Endothelial cell of umbilical vein (primary cell): ENCODE measurements around the gene PBX3. TPM values are rescaled to one million over a fixed set of nuclear protein-coding genes. Genes with fewer than 3 reads are reported as not detected.

Experiments
- BruUV-seq: library from RNA; stranded (reverse); fragments of 400-500 nt; replicated peaks from 2 replicates; lab custom pipeline; 2021; lab: Mats Ljungman, UMichigan
- CTCF ChIA-PET: fragments of 300-600, 350-600 bp; sonication (Branson Sonifier 250); formaldehyde crosslinking; loops from one replicate; lab custom pipeline; 2021; ENCODE audit warnings: antibody characterized with exemption, inconsistent platforms; lab: Charles Lee
- POLR2A ChIA-PET: fragments of 300-600, 350-600 bp; sonication (Branson Sonifier 250); formaldehyde crosslinking; loops from one replicate; lab custom pipeline; 2021; ENCODE audit warnings: antibody characterized with exemption, inconsistent platforms; lab: Charles Lee
- DNase-seq: peaks from one replicate; pipeline ENCODE4 v3.0.0-alpha.2; 2011; ENCODE audit warnings: low read depth, low spot score
- FAIRE-seq: peaks from 2 replicates; lab custom pipeline; 2011; peaks lifted over from hg19 to GRCh38; lab: Jason Lieb, UNC
- H2AFZ ChIP-seq: 2 replicates; pipeline ENCODE4 v1.6.0; 2012; ENCODE audit warnings: low read depth, low read length, control low read depth, inconsistent platforms
- H3K27ac ChIP-seq: 2 replicates; pipeline ENCODE4 v1.5.1; 2011; ENCODE audit warnings: low read depth, mild to moderate bottlenecking, control low read depth, low read length, moderate library complexity; ENCODE audit not compliant: insufficient read depth
- H3K27me3 ChIP-seq, 2 experiments: 2 replicates each; pipeline versions ENCODE4 v1.6.0 to v1.6.1; 2011; ENCODE audit warnings: low read length in 2 of 2, mixed read lengths in 1 of 2; ENCODE audit not compliant: control insufficient read depth in 2 of 2, insufficient read depth in 2 of 2
- H3K36me3 ChIP-seq, 2 experiments: 2 replicates in 1 of 2; 3 replicates in 1 of 2; pipeline ENCODE4 v1.5.1; 2011; ENCODE audit warnings: low read length in 2 of 2, mild to moderate bottlenecking in 1 of 2, moderate library complexity in 1 of 2; ENCODE audit not compliant: control insufficient read depth in 2 of 2, insufficient read depth in 2 of 2; ENCODE audit errors: extremely low read depth in 1 of 2
- H3K4me1 ChIP-seq: 3 replicates; pipeline ENCODE4 v1.5.1; 2011; ENCODE audit warnings: mild to moderate bottlenecking, low read length; ENCODE audit not compliant: control insufficient read depth, insufficient read depth; ENCODE audit errors: extremely low read depth
- H3K4me2 ChIP-seq: 2 replicates; pipeline ENCODE4 v1.6.1; 2011; ENCODE audit warnings: low read length, control low read depth, mixed read lengths; ENCODE audit not compliant: insufficient read depth
- H3K4me3 ChIP-seq, 3 experiments: fragments of 200-600 bp in 1 of 3; sonication (generic), shearing (Covaris generic) in 1 of 3; replicated peaks in 1 of 3; 2 replicates each; pipeline ENCODE4 v1.5.1; 2011 to 2016; ENCODE audit warnings: control low read depth in 3 of 3, low read length in 3 of 3, mild to moderate bottlenecking in 2 of 3, inconsistent platforms in 1 of 3, low read depth in 1 of 3, moderate library complexity in 1 of 3; ENCODE audit not compliant: insufficient read depth in 1 of 3
- H3K79me2 ChIP-seq: 2 replicates; pipeline ENCODE4 v1.6.0; 2012; ENCODE audit warnings: low read length, inconsistent platforms; ENCODE audit not compliant: control insufficient read depth, insufficient read depth
- H3K9ac ChIP-seq: replicated peaks from 2 replicates; pipeline ENCODE3; 2011; ENCODE audit warnings: low read length, control low read depth; ENCODE audit not compliant: insufficient read depth; ENCODE audit errors: extremely low read depth
- H3K9me1 ChIP-seq: replicated peaks from 3 replicates; pipeline ENCODE4 v1.6.0; 2011; ENCODE audit warnings: mild to moderate bottlenecking, low read length; ENCODE audit not compliant: control insufficient read depth, insufficient read depth; ENCODE audit errors: extremely low read depth
- H3K9me3 ChIP-seq: replicated peaks from 2 replicates; pipeline ENCODE4 v1.5.1; 2012; ENCODE audit warnings: low read length, inconsistent platforms; ENCODE audit not compliant: control insufficient read depth, insufficient read depth
- H4K20me1 ChIP-seq: replicated peaks from 2 replicates; pipeline ENCODE3; 2011; ENCODE audit warnings: mild to moderate bottlenecking, low read length; ENCODE audit not compliant: control insufficient read depth, insufficient read depth; ENCODE audit errors: extremely low read depth
- CTCF ChIP-seq, 2 donors: IDR thresholded peaks; 1 replicate in 1 of 2; 2 replicates in 1 of 2; pipeline ENCODE4 v1.5.1; 2011; ENCODE audit warnings: low read length in 2 of 2, mild to moderate bottlenecking in 2 of 2, moderate library complexity in 2 of 2, control low read depth in 1 of 2, inconsistent platforms in 1 of 2, low read depth in 1 of 2; ENCODE audit not compliant: insufficient read depth in 1 of 2; ENCODE audit errors: extremely low read depth in 1 of 2
- EZH2 ChIP-seq: IDR thresholded peaks from 2 replicates; pipeline ENCODE4 v1.6.1; 2012; ENCODE audit warnings: borderline replicate concordance, low read depth, mild to moderate bottlenecking, moderate library complexity, low read length, inconsistent platforms; ENCODE audit not compliant: severe bottlenecking
- FOS ChIP-seq: IDR thresholded peaks from 2 replicates; pipeline ENCODE4 v1.6.1; 2011; ENCODE audit warnings: mild to moderate bottlenecking, low read length, moderate library complexity, borderline replicate concordance; ENCODE audit not compliant: insufficient read depth
- GATA2 ChIP-seq: IDR thresholded peaks from 2 replicates; pipeline ENCODE4 v1.7.0; 2011; ENCODE audit warnings: low read depth, mild to moderate bottlenecking, moderate library complexity, mixed read lengths, low read length; ENCODE audit not compliant: insufficient read length, insufficient read depth
- JUN ChIP-seq: IDR thresholded peaks from 2 replicates; pipeline ENCODE4 v1.6.1; 2011; ENCODE audit warnings: borderline replicate concordance, low read depth; ENCODE audit not compliant: insufficient read length, insufficient read depth
- MAX ChIP-seq: IDR thresholded peaks from 2 replicates; pipeline ENCODE4 v1.6.1; 2011; ENCODE audit not compliant: insufficient read depth, insufficient read length
- MYC ChIP-seq: IDR thresholded peaks from one replicate; pipeline ENCODE4 v1.6.1; 2011; ENCODE audit warnings: mild to moderate bottlenecking, low read depth, low read length
- POLR2A ChIP-seq: IDR thresholded peaks from 2 replicates; pipeline ENCODE4 v1.6.1; 2012; ENCODE audit warnings: low read depth, mild to moderate bottlenecking, control low read depth, low read length
- POLR2AphosphoS5 ChIP-seq: IDR thresholded peaks from 2 replicates; pipeline ENCODE4 v1.6.1; 2012; ENCODE audit warnings: low read depth, mild to moderate bottlenecking, control low read depth, low read length, moderate library complexity; ENCODE audit not compliant: insufficient read depth
- dilution Hi-C: fragments of 300-500 bp; cut with MboI; formaldehyde crosslinking; loops from one replicate; pipeline ENCODE4 v1.15.0; 2019; ENCODE audit warnings: low sequenced_read_pairs; ENCODE audit not compliant: extremely low pct_ligation_motif_present
- intact Hi-C: fragments of 100-400 bp; cut with micrococcal nuclease; formaldehyde crosslinking; loops from one replicate; pipeline ENCODE4 v1.10.0; 2022
- polyA plus RNA-seq, 4 experiments: library from polyadenylated mRNA; depleted of rRNA in 3 of 4; stranded (reverse) in 3 of 4; unstranded in 1 of 4; fragments of >200 nt; gene quantifications; 2 replicates each; pipeline versions ENCODE4 v1.2.1 to v1.2.3, GENCODE V29; 2011 to 2012; ENCODE audit warnings: missing spikeins in 1 of 4
- total RNA-seq: library from RNA; stranded (reverse); gene quantifications from 2 replicates; pipeline ENCODE4 v1.2.3, GENCODE V29; 2021

Gene PBX3
- total and polyA plus RNA-seq, 2 donors (not counting 3 experiments of a cell fraction or from before 2014, with no cell fraction given) = 18.8 to 42.0 TPM

GRCh38 chr9:125884218-125884595, 137.0 kb downstream of the PBX3 start:
- TF ChIP-seq MYC (no peak), CTCF (IDR thresholded peaks at IDR 0.05; ENCODE audit: extremely low read depth in 1 of 2, insufficient read depth in 1 of 2, low read depth in 1 of 2, low read length in 2 of 2) (no peak), JUN (no peak), MAX (no peak), POLR2AphosphoS5 (no peak), POLR2A (no peak), EZH2 (no peak), FOS (no peak), GATA2 (no peak)
- dilution Hi-C loops = no loop called here

More at GRCh38 chr9:125884218-125884595, 137.0 kb downstream of the PBX3 start:
- H3K9me1 ChIP-seq = peaks cover 3% of the 10 kb centered on the region
- CTCF ChIA-PET = no interaction called here
- peaks cover 8% of the 10 kb centered on the region for H3K4me1 ChIP-seq
- no peak for DNase-seq
- POLR2A ChIA-PET = no interaction called here
- no peaks in the 10 kb centered on the region for H3K27me3 ChIP-seq
- peaks cover 9% of the 10 kb centered on the region for H3K79me2 ChIP-seq
- FAIRE-seq = no peak
- no peak overlapping the region for H2AFZ ChIP-seq
- intact Hi-C loops = no loop called here
- no peak overlapping the region for H3K9ac ChIP-seq
- H3K4me2 ChIP-seq = no peak overlapping the region
- H3K27ac ChIP-seq = no peak overlapping the region
- H4K20me1 ChIP-seq = no peaks in the 10 kb centered on the region
- no peaks in the 10 kb centered on the region for H3K9me3 ChIP-seq
- H3K4me3 ChIP-seq = no peak overlapping the region
- no TSS peak for BruUV-seq
- no peaks in the 10 kb centered on the region for H3K36me3 ChIP-seq
